Putamen (tissue), 1 donor: ENCODE data around the gene FBXW4.
"Not testable (repeated sequence)": the region's sequence is repeated elsewhere in the genome, so short reads cannot be mapped to it uniquely, and the experiment has no call there.

Source experiments
- DNase-seq: peaks from one replicate; pipeline ENCODE4 v3.0.0-alpha.2; 2016; ENCODE audit warnings: low spot score

FBXW4 gene

DNA sequence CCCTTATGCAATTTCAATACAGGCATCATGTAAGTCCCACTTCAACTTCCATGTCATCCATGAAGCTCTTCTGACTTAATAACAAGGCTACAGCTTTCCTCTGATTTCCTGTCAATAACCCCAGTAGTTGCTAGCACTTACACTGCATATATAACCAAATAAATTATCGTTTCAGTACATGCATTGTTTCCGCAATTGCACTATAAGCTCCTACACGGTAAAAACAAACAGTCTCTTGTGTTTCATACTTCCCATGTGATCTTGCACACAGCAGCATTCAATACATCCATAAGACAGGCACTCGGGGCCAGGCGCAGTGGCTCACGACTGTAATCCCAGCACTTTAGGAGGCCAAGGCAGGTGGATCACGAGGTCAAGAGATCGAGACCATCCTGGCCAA is 41.4 kb downstream of the FBXW4 start:
- DNase-seq: no peak

DNA sequence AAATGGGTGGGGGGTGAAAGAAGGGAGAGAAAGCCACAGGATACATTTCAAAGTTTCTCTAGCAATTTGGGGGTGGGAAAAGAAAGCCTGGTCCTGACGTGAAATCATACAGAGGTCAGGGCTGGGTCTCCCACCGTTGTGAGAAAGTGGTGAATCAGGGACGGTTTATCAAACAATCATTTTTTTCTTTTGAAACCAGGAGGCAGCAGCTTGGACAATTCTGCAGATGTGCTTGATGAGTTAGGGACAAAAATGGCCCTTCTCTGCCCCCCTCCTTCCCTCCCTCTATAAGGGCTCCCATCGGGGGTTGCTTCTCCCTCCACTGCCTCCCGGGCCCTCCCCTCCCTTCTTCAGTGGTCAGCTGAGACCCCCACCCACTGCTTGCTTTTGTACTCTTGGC is 43.6 kb downstream of the FBXW4 start:
- DNase-seq: no peak

DNA sequence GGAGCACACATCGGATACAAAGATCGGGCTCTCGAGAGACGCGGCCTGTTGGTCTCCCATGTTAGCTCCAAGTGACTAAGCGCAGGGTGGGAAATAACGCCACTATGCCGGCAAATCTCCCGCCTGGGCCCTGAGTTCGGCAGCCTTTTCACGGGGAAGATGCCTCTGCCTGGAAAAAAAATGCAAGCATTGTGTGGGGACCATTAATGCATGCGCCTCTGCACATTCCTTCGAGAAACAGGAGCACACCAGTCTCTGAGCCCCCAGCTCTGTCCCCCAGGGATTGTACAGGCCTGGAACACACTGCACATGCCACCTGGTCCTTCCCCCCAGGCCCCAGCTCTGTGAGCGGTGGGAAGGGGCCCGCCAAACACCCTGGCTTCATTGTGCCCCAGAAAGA is 44.1 kb downstream of the FBXW4 start:
- no peak for DNase-seq

DNA sequence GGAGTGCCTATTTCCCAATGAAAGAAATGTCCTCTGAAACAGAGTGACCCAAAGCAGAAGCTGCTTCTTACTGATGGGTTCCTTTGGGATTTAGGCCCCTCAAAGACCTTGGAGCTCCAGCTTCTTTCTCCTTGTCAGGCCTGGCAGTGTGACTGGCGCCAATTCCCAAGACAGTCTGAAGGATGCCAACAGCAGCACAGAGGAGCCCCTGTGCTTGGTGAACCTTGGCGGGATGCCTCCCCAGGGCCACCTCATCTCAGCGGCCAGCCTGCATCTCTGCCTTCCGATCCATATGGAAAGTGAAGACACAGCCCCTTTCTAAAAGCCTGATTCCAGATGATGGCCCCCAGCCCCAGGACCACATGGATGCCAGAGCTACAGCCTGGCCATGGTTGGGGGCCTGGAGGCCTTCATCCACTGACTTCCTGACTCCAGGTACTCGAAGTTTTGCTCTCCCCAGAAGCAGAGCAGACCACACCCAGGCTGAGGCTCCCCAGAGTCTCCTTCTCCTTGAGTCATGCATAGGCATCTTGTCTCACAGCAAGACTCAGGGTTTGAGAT is 45.4 kb downstream of the FBXW4 start:
- DNase-seq: no peak

- DNase-seq: no peak
Observed at GRCh38 chr10:101647255-101647654, 47.7 kb downstream of the FBXW4 start.

GRCh38 chr10:101646364-101646763 is 48.6 kb downstream of the FBXW4 start:
- DNase-seq: peak; percentile 68

- DNase-seq: no peak
Observed at GRCh38 chr10:101645659-101646058, 49.3 kb downstream of the FBXW4 start.

DNA sequence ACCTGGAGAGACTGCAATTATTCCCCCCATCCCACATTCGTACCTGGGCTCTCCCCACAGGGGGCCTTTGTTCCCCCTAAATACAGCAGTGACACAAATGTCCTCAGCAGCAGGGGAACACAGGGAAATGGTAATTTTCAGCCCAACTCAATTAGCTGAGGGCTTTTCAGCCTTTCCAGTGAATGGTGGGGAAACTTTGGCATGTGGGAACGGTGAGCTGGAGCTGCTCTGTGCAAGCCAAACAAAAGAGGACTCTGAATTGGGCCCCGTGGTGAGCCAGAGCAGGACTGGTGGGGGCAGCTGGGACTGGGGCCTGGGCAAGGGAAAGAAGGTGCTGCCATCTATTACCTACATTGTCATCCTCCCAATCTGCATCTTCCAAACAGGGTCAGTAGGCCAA is 51.0 kb downstream of the FBXW4 start:
- peak; percentile 38 for DNase-seq

GRCh38 chr10:101643546-101643945 is 51.4 kb downstream of the FBXW4 start:
- DNase-seq: no peak

- DNase-seq: no peak
Observed at GRCh38 chr10:101639141-101639900, 55.6 kb downstream of the FBXW4 start.

DNA sequence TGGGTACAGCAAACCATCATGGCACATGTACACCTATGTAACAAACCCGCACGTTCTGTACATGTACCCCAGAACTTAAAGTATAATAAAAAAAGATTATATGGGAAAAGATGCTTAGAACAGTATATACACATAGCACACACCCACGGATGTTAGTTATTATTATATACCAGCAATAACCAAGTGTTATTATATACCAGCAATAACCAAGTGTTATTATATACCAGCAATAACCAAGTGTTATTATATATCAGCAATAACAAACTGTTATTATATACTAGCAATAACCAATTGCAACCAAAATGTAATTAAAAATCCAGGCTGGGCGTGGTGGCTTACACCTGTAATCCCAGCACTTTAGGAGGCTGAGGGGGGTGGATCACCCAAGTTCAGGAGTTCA is 61.5 kb downstream of the FBXW4 start:
- DNase-seq: not testable (repeated sequence)

DNA sequence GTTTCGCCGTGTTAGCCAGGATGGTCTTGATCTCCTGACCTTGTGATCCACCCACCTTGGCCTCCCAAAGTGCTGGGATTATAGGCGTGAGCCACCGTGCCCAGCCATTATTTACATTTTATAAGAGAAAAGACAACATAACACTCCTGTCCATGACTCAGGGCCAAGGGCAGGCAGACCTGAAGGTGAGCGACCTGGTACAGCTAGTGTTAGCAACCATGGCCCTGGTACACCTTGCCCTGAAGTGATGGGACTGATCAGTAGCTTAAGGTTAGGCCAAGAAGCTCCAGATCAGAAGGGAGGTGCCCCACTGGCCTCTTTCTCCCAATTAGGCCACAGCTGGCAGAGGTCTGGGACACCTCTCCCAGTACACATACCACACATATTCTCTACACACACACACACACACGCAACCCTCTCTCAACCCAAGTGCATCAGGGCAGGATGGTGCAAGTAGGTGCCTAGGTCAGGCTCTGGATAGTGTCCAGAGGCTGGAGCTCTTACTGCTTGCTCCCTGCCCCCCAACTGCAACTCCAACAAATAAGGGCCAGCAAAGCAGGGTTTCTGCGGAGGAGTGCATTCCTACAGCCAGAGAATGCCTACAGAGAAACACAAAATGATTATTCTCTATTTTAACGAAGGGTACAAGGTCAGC is 63.0 kb downstream of the FBXW4 start:
- DNase-seq: no peak

DNA sequence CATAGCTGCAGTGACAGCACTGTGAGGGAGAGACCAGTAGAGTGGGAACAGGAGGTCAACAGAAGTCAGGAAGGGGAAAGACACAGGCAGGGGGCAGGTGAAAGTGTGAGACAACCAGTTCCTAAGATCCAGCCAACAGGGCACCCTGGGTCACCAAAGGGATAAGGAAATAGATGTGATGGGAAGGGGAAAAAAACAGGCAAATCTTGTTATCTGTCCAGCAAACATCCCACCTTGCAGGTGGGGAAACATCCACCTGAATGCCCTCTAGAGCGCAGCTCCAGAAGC is 64.4 kb downstream of the FBXW4 start:
- no peak for DNase-seq

DNA sequence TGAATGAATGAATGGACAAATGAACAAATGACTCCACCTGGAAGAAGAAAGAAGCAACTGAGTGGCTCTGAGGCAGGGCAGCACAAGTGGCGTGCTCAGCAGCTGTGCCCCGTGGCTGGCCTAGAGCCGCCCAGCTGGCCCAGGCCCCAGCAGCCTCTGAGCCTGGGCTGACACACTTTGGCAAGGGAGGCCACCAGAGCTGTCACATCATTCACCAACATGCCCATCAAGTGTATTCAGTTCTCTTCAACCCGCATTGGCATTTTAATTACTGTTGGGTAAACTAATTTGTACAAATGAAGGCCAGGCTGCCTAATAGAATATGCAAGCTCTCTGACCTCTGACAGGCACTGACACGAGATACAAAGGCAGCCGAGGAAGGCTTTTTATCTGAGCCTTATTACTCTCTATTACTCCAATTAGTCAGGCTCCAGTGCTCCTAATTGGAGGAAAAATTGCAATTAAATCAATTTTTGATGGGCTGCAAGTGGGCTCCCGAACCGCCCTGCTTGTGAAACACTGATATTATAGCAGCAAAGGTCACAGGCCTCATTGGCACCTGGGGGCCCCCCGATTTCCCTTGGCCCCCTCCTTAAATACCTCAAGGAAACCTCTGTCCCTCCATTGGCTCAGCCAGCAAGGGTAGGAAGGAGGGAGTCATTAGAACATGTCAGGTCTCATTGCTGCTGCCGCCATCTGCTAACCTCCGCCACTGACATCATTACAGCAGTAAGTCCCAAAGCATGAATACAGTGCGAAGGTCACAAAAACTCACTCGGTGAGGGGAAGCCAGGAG is 64.9 kb downstream of the FBXW4 start:
- DNase-seq: peak; percentile 50

DNA sequence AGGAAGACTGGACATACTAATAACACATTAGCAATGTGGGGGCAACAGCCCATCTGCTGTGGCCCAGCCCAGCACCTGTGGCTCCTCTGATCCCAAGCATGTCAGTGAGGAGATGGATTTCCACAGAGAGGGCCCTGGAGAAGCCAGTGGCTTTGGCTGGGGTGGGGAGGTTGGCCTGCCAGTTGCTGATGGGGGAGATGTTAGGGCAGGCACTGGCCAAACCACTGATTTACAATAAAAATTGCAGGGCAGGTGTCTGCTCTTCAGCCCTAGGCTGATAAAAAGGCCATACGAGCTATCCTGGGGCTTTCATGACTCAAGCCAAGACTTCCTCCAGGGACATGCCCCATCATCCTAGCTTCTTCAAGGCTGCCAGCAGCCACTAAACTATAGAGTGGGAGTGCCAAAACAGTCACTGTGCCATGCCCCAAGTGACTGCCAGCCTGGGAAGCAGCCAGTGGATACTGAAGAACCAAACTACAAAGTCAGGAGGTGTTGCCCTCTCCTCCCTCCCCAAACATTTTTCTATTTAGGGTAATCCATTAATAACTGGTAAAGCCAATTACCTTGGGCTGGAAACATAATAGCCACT is 69.1 kb downstream of the FBXW4 start:
- no peak for DNase-seq

- DNase-seq: no peak
Observed at GRCh38 chr10:101624526-101625102, 70.4 kb downstream of the FBXW4 start.

DNA sequence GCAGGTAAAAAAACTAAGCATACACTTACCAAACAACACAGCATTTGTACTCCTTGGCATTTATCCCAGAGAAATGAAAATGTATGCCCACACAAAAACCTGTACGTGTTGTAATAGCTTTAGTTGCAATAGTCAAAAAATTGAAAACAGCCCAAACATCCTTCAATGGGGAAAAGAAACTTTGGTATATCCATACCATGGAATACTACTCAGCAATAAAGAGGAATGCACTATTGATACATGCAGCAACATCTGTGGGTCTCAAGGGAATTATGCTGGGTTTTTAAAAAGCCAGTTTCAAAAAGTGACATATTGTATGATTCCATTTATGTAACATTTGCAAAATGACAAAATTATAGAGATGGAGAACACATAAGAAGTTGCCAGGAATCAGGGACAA is 71.4 kb downstream of the FBXW4 start:
- DNase-seq: no peak

- DNase-seq: no peak
Observed at GRCh38 chr10:101619983-101620382, 75.0 kb downstream of the FBXW4 start.

- no peak for DNase-seq
Observed at GRCh38 chr10:101618871-101619270, 76.1 kb downstream of the FBXW4 start.

DNA sequence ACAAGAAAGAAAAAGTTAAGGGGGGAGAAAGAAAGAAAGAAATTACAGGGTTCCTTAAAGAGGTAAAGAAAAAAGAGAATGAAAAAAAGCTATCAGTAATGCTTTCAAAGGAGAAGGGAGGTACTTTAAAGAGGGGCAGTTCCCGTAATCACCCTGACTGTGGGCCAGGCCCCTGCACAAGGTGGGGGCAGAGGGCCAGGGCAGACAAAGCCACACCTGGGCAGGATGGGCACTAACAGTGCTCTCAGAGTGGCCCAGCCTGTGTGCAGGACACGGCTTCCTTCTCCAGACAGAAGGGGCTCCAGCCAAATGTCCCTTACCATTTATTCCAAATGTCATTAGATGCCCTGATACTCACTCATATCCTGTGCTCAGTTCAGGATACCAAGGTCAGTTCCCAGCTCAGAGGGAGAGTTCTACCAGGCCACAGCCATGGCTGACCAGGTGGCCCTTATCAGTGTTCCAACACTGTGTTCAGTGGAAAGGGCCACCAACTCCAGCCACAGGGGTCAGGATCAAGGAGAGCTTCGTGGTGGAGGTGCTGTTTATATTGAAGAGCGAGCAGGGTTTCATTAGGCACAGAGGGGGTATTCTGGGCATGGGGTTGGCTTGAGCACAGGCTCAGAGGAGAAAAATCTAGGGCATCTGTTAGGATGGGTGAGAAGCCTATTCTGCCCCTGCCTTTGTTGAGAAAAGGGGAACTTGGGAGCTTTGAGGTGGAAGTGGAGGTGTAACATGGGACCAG is 77.0 kb downstream of the FBXW4 start:
- DNase-seq: no peak

DNA sequence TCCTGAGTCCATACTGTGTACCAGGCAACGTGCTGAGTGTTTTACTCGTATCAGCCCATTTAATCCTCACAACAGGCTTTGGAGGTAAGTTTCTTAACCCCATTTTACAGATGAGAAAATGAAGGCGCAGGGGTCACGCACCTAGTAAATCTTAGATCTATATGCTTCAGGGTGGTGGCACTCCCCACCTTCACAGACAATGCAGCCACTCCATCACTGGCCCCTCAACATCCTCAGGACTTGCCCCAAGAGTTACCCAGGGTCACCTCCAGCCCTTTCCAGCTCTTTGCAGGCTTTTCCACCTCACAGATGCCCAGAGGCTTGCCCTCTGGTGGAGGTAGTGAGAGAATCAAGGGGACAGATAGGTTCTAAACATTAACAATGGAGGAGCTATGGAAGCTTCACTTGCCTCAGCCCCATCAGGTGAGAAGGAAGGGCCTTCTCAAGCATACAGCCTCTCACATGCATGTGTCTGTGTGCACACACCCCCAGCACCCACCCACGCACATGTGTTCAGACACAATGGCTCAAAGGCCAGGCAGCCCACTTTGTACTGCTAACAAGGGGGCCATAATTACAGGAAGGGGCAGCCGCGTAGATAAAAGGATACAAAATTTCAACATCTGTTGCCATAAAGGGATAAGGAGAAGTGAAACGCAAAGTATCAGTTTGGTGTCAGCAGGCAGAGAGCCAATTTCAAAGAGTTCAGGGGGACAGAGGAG is 77.7 kb downstream of the FBXW4 start:
- DNase-seq: no peak
